Sigmoid colon (tissue), 4 donors: ENCODE measurements around the gene GPR15.

ENCODE experiments used
- CTCF ChIP-seq, 4 experiments: fragments of 450-650 bp in 3 of 4; fragments of 200-600 bp in 1 of 4; IDR thresholded peaks; one replicate each; pipeline ENCODE4 v1.5.1; 2016 to 2019; ENCODE audit warnings: antibody characterized with exemption in 4 of 4, mild to moderate bottlenecking in 3 of 4, moderate library complexity in 2 of 4
- EP300 ChIP-seq, 4 donors: sonication (generic); formaldehyde crosslinking; IDR thresholded peaks; one replicate each; pipeline ENCODE4 v1.6.1; 2017; ENCODE audit warnings: antibody characterized with exemption in 4 of 4
- POLR2A ChIP-seq, 2 donors: fragments of 450-650 bp; IDR thresholded peaks; one replicate each; pipeline ENCODE4 v1.6.1; 2016; ENCODE audit warnings: antibody characterized with exemption in 2 of 2, mild to moderate bottlenecking in 2 of 2, moderate library complexity in 2 of 2
- POLR2AphosphoS5 ChIP-seq, 4 donors: sonication (generic); formaldehyde crosslinking; IDR thresholded peaks; one replicate each; pipeline ENCODE4 v1.6.1; 2017; ENCODE audit warnings: antibody characterized with exemption in 4 of 4

GRCh38 chr3:98564282-98565005 lies 32.7 kb downstream of the GPR15 start:
- TF ChIP-seq CTCF (IDR thresholded peaks at IDR 0.05) (no peak), POLR2A (IDR thresholded peaks at IDR 0.05) (no peak), POLR2AphosphoS5 (IDR thresholded peaks at IDR 0.05) (no peak), EP300 (IDR thresholded peaks at IDR 0.05) (no peak)
